GM10248 (cell line): Measurements from ENCODE around the gene S100A8.

Experiments
- CTCF ChIA-PET: fragments of 300-600 bp; sonication (Branson Sonifier 250); formaldehyde crosslinking; extraction: SDS; loops from one replicate; lab custom pipeline; 2021; ENCODE audit warnings: antibody characterized with exemption; lab: Yijun Ruan, JAX
- POLR2A ChIA-PET: fragments of 350-650 bp; sonication (Branson Sonifier 250); formaldehyde crosslinking; extraction: SDS; loops from one replicate; lab custom pipeline; 2020; ENCODE audit warnings: antibody characterized with exemption; lab: Yijun Ruan, JAX
- DNase-seq: peaks from one replicate; pipeline ENCODE4 v3.0.0; 2012; ENCODE audit errors: extremely low spot score
- CTCF ChIP-seq: IDR thresholded peaks from 2 replicates; pipeline ENCODE4 v1.5.1; 2012; ENCODE audit warnings: mild to moderate bottlenecking, low read depth; ENCODE audit errors: extremely low read depth, missing control alignments, control extremely low read depth

Gene S100A8

GRCh38 chr1:153360592-153361479 lies 30.0 kb downstream of the S100A8 start:
- POLR2A ChIA-PET, result no interaction called here
- no peak for DNase-seq
- TF ChIP-seq CTCF, result no peak
- CTCF ChIA-PET, result interaction anchor here (1.1 to 1.6 kb wide), 5 partner anchors 8 to 135 kb away, joined by 3 to 18 read pairs (median 5); no protein-coding TSS in a partner anchor

- ChIA-PET CTCF (interaction anchor here (1.3 to 1.6 kb wide), 2 partner anchors 134 to 135 kb away, joined by 3 to 5 read pairs; no protein-coding TSS in a partner anchor), POLR2A (no interaction called here)
- no peak for TF ChIP-seq CTCF
- no peak for DNase-seq
Observed at GRCh38 chr1:153360190-153360589, 30.7 kb downstream of the S100A8 start.

DNA sequence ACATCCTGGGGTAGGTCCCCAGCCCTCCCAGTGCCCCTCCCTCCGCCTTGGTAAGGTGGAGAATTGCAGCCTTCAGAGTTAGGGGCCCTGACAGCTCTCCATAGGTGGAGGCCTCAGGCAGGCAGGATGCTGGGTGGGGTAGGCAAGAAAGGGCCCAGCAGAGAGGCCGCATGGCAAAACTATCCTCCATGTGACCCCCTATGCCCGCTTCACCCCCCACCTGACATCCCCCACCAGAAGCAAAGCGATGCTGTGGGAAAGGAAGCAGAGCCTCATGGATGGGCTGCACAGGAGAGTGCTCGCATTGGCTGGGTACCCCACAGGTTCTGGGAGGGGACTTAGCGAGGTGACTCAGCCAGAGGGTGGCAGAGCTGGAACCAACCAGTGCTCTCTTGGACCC lies 31.6 kb downstream of the S100A8 start:
- POLR2A ChIA-PET, result no interaction called here
- no peak for TF ChIP-seq CTCF
- no peak for DNase-seq
- CTCF ChIA-PET, result interaction anchor here (1.6 to 1.9 kb wide), 2 partner anchors 107 to 136 kb away, joined by 5 read pairs; no protein-coding TSS in a partner anchor

DNA sequence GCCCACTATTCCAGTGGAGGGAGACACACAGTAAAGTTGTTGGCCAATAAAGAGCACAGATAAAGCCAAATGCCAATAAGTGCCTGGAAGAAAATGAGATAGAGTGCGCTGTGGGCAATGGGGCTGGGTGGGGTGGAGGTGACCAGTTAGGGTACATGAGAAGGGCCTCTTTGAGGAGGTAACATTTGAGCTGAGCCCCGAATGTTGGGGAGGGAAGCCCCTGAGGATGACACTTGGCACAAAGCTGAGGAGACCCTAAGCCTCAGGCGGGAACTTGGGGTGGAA lies 32.2 kb downstream of the S100A8 start:
- TF ChIP-seq CTCF, result no peak
- DNase-seq, result no peak
- ChIA-PET CTCF (interaction anchor here (1.0 to 11.2 kb wide), 3 partner anchors 107 to 210 kb away, joined by 3 to 331 read pairs (median 5); no protein-coding TSS in a partner anchor), POLR2A (no interaction called here)

- ChIA-PET CTCF (interaction anchor here (0.9 to 11.2 kb wide), 8 partner anchors 10 to 210 kb away, joined by 3 to 331 read pairs (median 3); partner anchors contain the start of gene PGLYRP4), POLR2A (no interaction called here)
- DNase-seq, result no peak
- no peak for TF ChIP-seq CTCF
Observed at GRCh38 chr1:153357853-153358690, 32.8 kb downstream of the S100A8 start, which contains the start of gene S100A9. Gene S100A9, plus strand, starts transcription at chr1:153357854. Its CDS starts 430 bp downstream, at chr1:153358284.
